HCT116 (cell line): ENCODE data around the gene TMEM82. TPM values are rescaled to one million over a fixed set of nuclear protein-coding genes. Genes with fewer than 3 reads are reported as not detected.

Experiments used
- ATAC-seq: fragments of 200-7000 bp; cut with Tn5 transposase; 2 replicates; pipeline ENCODE4 v1.9.1; 2020; ENCODE audit warnings: mild to moderate bottlenecking, moderate library complexity
- BruUV-seq: library from RNA; stranded (reverse); fragments of 400-500 nt; replicated peaks from 2 replicates; lab custom pipeline; 2021; lab: Mats Ljungman, UMichigan
- CTCF ChIA-PET: fragments of 300-600 bp; sonication (Branson Sonifier 250); formaldehyde crosslinking; loops from one replicate; lab custom pipeline; 2021; ENCODE audit warnings: antibody characterized with exemption; lab: Charles Lee
- POLR2A ChIA-PET: fragments of 300-600, 350-600 bp; sonication (Branson Sonifier 250); formaldehyde crosslinking; loops from one replicate; lab custom pipeline; 2021; ENCODE audit warnings: antibody characterized with exemption; lab: Charles Lee
- RAD21 ChIA-PET, 2 experiments: fragments of 300-600 bp; sonication (Branson Sonifier 250); formaldehyde crosslinking; loops; one replicate each; lab custom pipeline; 2023; ENCODE audit warnings: low total read pairs in 2 of 2; ENCODE audit not compliant: uncharacterized antibody in 2 of 2, unreplicated experiment in 2 of 2, low non-redundant PET in 1 of 2; lab: Charles Lee
- DNase-seq: peaks from one replicate; pipeline ENCODE4 v3.0.0-alpha.2; 2010; ENCODE audit warnings: low read depth, low spot score
- H2AFZ ChIP-seq: fragments of 200-600 bp; shearing (Covaris generic), sonication (generic); 2 replicates; pipeline ENCODE4 v1.6.1; 2017; ENCODE audit warnings: low read depth, mixed run types, mixed read lengths, antibody characterized with exemption, low read length; ENCODE audit not compliant: poor library complexity, severe bottlenecking
- H3K27ac ChIP-seq: 2 replicates; pipeline ENCODE4 v1.5.1; 2012; ENCODE audit warnings: low read depth, low read length
- H3K27me3 ChIP-seq: fragments of 200-600 bp; sonication (generic); 2 replicates; pipeline ENCODE4 v1.6.1; 2016; ENCODE audit warnings: mixed run types, low read length, mixed read lengths; ENCODE audit not compliant: insufficient read depth
- H3K36me3 ChIP-seq, 2 experiments: fragments of 200-500 bp in 1 of 2; fragments of 200-600 bp in 1 of 2; sonication (Bioruptor generic) in 1 of 2; sonication (generic) in 1 of 2; 2 replicates each; pipeline versions ENCODE4 v1.5.1 to v1.6.1; 2014 to 2016; ENCODE audit warnings: low read length in 2 of 2, inconsistent platforms in 1 of 2, mixed read lengths in 1 of 2, mixed run types in 1 of 2; ENCODE audit not compliant: insufficient read depth in 2 of 2, control insufficient read depth in 1 of 2
- H3K4me1 ChIP-seq, 2 experiments: fragments of 200-600 bp in 1 of 2; sonication (generic) in 1 of 2; 2 replicates each; pipeline versions ENCODE4 v1.5.1 to v1.6.1; 2012 to 2017; ENCODE audit warnings: low read length in 2 of 2, inconsistent platforms in 1 of 2, mild to moderate bottlenecking in 1 of 2, mixed read lengths in 1 of 2, mixed run types in 1 of 2, moderate library complexity in 1 of 2; ENCODE audit not compliant: insufficient read depth in 2 of 2, control insufficient read depth in 1 of 2
- H3K4me2 ChIP-seq: fragments of 200-600 bp; sonication (generic); 2 replicates; pipeline ENCODE4 v1.6.1; 2017; ENCODE audit warnings: mixed run types, low read length, mixed read lengths
- H3K4me3 ChIP-seq, 2 experiments: fragments of 200-600 bp in 1 of 2; sonication (generic) in 1 of 2; replicated peaks in 1 of 2; 2 replicates each; pipeline ENCODE4 v1.5.1; 2011 to 2016; ENCODE audit warnings: low read length in 2 of 2, control low read depth in 1 of 2, low read depth in 1 of 2, mild to moderate bottlenecking in 1 of 2, mixed read lengths in 1 of 2, mixed run types in 1 of 2
- H3K79me2 ChIP-seq: fragments of 200-600 bp; sonication (generic); 2 replicates; pipeline ENCODE4 v1.6.1; 2017; ENCODE audit warnings: mild to moderate bottlenecking, mixed run types, low read length, moderate library complexity, mixed read lengths; ENCODE audit not compliant: insufficient read depth
- H3K9ac ChIP-seq: fragments of 200-600 bp; sonication (generic); 2 replicates; pipeline ENCODE4 v1.6.1; 2016; ENCODE audit warnings: low read length, mixed read lengths
- H3K9me2 ChIP-seq: fragments of 200-600 bp; sonication (generic), shearing (Covaris generic); 2 replicates; pipeline ENCODE4 v1.6.1; 2017; ENCODE audit warnings: mixed run types, mild to moderate bottlenecking, moderate library complexity; ENCODE audit not compliant: insufficient read depth
- H3K9me3 ChIP-seq, 2 experiments: fragments of 200-500 bp in 1 of 2; fragments of 200-600 bp in 1 of 2; sonication (Bioruptor generic) in 1 of 2; sonication (generic) in 1 of 2; 2 replicates each; pipeline ENCODE4 v1.6.1; 2014 to 2017; ENCODE audit warnings: low read length in 2 of 2, mixed read lengths in 2 of 2, inconsistent platforms in 1 of 2, low read depth in 1 of 2, mild to moderate bottlenecking in 1 of 2, mixed run types in 1 of 2, moderate library complexity in 1 of 2; ENCODE audit not compliant: control insufficient read depth in 1 of 2, insufficient read depth in 1 of 2
- H4K20me1 ChIP-seq: fragments of 200-600 bp; sonication (generic), shearing (Covaris generic); 2 replicates; pipeline ENCODE4 v1.6.1; 2017; ENCODE audit warnings: mixed run types, mild to moderate bottlenecking, moderate library complexity; ENCODE audit not compliant: insufficient read depth
- CBX3 ChIP-seq: IDR thresholded peaks from 2 replicates; pipeline ENCODE4 v1.6.1; 2012; ENCODE audit warnings: low read depth
- CEBPB ChIP-seq: IDR thresholded peaks from 2 replicates; pipeline ENCODE4 v1.6.1; 2012; ENCODE audit warnings: low read depth
- EGR1 ChIP-seq: IDR thresholded peaks from 2 replicates; pipeline ENCODE4 v1.6.1; 2012; ENCODE audit warnings: low read depth
- EZH2 ChIP-seq: fragments of 200-600 bp; sonication (generic); IDR thresholded peaks from 2 replicates; pipeline ENCODE4 v1.6.1; 2017; ENCODE audit warnings: antibody characterized with exemption, mixed run types
- EZH2phosphoT487 ChIP-seq: fragments of 200-600 bp; IDR thresholded peaks from 2 replicates; pipeline ENCODE4 v1.6.1; 2018; ENCODE audit warnings: antibody characterized with exemption, borderline replicate concordance
- POLR2A ChIP-seq: IDR thresholded peaks from 2 replicates; pipeline ENCODE4 v1.7.0; 2011; ENCODE audit warnings: borderline replicate concordance; ENCODE audit not compliant: insufficient read depth, insufficient read length; ENCODE audit errors: extremely low read depth
- POLR2AphosphoS5 ChIP-seq: IDR thresholded peaks from 2 replicates; pipeline ENCODE4 v1.6.1; 2011; ENCODE audit warnings: mild to moderate bottlenecking, low read depth, low read length, moderate library complexity
- RAD21 ChIP-seq: IDR thresholded peaks from 2 replicates; pipeline ENCODE4 v1.6.1; 2012; ENCODE audit warnings: low read depth, mild to moderate bottlenecking
- SRF ChIP-seq: IDR thresholded peaks from 2 replicates; pipeline ENCODE4 v1.6.1; 2012; ENCODE audit warnings: low read depth
- TCF7L2 ChIP-seq: IDR thresholded peaks from 2 replicates; pipeline ENCODE4 v1.7.0; 2011; ENCODE audit warnings: borderline replicate concordance, inconsistent platforms; ENCODE audit not compliant: insufficient read depth, insufficient read length; ENCODE audit errors: extremely low read depth
- YY1 ChIP-seq: IDR thresholded peaks from 2 replicates; pipeline ENCODE4 v1.6.1; 2011; ENCODE audit warnings: low read length, low read depth, moderate library complexity, mild to moderate bottlenecking; ENCODE audit not compliant: insufficient replicate concordance; ENCODE audit errors: extremely low read depth
- intact Hi-C: fragments of 100-400 bp; cut with micrococcal nuclease; formaldehyde crosslinking; loops from 2 replicates; pipeline ENCODE4 v1.10.0; 2022
- total RNA-seq: library from RNA; stranded (reverse); gene quantifications from one replicate; pipeline ENCODE4 v1.2.1, GENCODE V29; 2021; ENCODE audit not compliant: unreplicated experiment
- TF ChIP-seq, protein P1 (sequence below), 3 experiments: fragments of 200-600 bp in 1 of 3; sonication (generic) in 1 of 3; IDR thresholded peaks in 2 of 3; conservative IDR thresholded peaks in 1 of 3; 2 replicates each; pipeline ENCODE4 v1.5.1; 2012 to 2017; ENCODE audit warnings: low read depth in 2 of 3, low read length in 2 of 3, antibody characterized with exemption in 1 of 3, borderline replicate concordance in 1 of 3, control low read depth in 1 of 3, mild to moderate bottlenecking in 1 of 3, mixed read lengths in 1 of 3, mixed run types in 1 of 3, moderate library complexity in 1 of 3; ENCODE audit not compliant: insufficient read depth in 1 of 3
- TF ChIP-seq, protein P2 (sequence below): IDR thresholded peaks from 2 replicates; pipeline ENCODE4 v1.6.1; 2012
- TF ChIP-seq, protein P3 (sequence below): IDR thresholded peaks from 2 replicates; pipeline ENCODE4 v1.6.1; 2012
- TF ChIP-seq, protein P4 (sequence below): IDR thresholded peaks from 2 replicates; pipeline ENCODE4 v1.6.1; 2011; ENCODE audit warnings: mild to moderate bottlenecking, low read length, moderate library complexity; ENCODE audit not compliant: insufficient replicate concordance; ENCODE audit errors: extremely low read depth

TMEM82 gene
- total RNA-seq, 1 experiment from 2014 or later: not detected

DNA sequence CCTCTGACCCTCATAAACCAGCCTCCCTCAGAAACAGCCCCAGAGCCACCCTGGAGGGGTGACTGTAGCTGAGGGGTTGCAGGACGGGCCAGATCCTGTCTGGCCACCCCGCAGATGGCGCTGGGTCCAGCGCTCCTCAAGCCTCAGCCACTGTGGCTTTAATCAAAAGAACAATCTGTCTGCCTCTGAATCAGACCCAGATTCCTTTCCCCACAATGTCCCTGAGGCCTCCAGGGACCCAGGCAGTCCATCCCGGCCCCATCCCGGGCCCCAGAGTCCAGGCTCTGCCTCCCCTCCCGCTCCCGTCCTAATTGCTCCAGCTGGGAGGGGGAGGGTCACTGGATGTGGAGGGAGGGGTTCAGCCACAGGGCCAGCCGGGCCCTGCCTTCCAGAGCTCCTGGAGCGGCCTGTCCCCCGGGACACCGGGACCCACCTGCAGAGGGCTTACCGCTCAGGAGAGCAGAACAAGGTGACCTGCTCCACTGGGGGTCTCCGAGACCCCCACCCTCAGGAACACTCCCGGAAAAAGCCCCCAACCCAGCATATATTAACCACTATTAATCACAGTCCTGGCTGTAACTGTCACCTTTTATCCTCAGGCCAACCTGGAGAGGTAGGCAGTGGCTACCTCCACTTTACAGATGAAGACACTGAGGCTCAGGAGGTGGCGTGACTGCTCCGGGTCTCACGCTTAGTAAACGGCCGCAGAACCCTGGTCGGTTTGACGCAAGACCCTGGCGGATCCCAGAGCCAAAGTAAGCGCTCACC lies 15.5 kb downstream of the TMEM82 start:
- H3K4me3 ChIP-seq: no peak overlapping the region
- no peak for DNase-seq
- RAD21 ChIA-PET: no interaction called here

DNA sequence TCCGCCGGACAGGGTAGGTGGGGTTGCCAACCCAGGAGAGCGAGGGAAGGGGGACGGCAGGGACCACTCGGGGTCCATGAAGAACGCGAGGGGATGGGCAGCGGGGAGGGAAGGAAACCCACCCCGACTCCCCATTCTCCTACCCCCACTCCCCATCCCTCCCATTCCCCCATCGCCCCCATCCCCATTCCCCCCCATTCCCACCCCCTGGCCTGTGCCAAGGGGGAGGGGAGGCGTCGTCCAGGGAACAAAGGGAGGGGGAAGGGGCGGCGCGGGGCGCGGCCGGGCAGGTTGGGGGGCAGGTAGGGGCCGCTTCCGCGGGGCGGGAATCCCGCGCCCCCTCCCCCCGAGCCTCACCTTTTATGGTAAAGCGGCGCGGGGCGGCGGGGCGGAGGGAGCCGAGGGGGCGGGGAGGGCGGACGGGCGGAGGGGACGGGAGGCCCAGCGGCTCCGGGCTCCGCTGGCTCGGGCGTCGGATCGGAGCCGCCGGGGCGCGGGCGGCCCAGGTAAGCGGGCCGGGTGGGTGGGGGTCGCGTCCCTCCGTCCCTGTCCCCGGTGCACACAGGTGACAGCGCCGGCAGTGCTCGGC lies 16.1 kb downstream of the TMEM82 start, which contains the start of gene FBLIM1:
Gene FBLIM1 (plus strand): TSS at position 453 of the 589 bp plus-strand sequence. CDS start 6,189 bp downstream, outside the sequence.
- Histone ChIP-seq H3K9me2 (no peaks in the 10 kb centered on the region), H3K4me3 (no peak within 1 kb of the TSS), H3K4me1 (peaks cover 5 to 31% of the 10 kb centered on the region in 2 experiments; a peak in 3 of 4 replicates), H3K27me3 (no peaks in the 10 kb centered on the region), H3K4me2 (no peak within 1 kb of the TSS), H3K9me3 (no peaks in the 10 kb centered on the region), H4K20me1 (no peaks in the 10 kb centered on the region), H3K9ac (no peak within 1 kb of the TSS), H2AFZ (no peak within 1 kb of the TSS), H3K27ac (no peak within 1 kb of the TSS), H3K79me2 (no peaks in the 10 kb centered on the region), H3K36me3 (no peaks in the 10 kb centered on the region)
- no peak for ATAC-seq
- BruUV-seq: no TSS peak
- ChIA-PET RAD21 (no interaction called here), POLR2A (no interaction called here), CTCF (no interaction called here)
- intact Hi-C loops: no loop called here
- no peak for DNase-seq
- TF ChIP-seq TCF7L2: no peak
- no peak for TF ChIP-seq POLR2AphosphoS5
- no peak for TF ChIP-seq CBX3
- no peak for TF ChIP-seq CEBPB
- no peak for TF ChIP-seq SRF
- TF ChIP-seq EZH2: no peak
- TF ChIP-seq YY1: no peak
- no peak for TF ChIP-seq EZH2phosphoT487
- TF ChIP-seq, protein P1, sequence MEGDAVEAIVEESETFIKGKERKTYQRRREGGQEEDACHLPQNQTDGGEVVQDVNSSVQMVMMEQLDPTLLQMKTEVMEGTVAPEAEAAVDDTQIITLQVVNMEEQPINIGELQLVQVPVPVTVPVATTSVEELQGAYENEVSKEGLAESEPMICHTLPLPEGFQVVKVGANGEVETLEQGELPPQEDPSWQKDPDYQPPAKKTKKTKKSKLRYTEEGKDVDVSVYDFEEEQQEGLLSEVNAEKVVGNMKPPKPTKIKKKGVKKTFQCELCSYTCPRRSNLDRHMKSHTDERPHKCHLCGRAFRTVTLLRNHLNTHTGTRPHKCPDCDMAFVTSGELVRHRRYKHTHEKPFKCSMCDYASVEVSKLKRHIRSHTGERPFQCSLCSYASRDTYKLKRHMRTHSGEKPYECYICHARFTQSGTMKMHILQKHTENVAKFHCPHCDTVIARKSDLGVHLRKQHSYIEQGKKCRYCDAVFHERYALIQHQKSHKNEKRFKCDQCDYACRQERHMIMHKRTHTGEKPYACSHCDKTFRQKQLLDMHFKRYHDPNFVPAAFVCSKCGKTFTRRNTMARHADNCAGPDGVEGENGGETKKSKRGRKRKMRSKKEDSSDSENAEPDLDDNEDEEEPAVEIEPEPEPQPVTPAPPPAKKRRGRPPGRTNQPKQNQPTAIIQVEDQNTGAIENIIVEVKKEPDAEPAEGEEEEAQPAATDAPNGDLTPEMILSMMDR (IDR thresholded peaks at IDR 0.05 in 2 of 3, conservative IDR thresholded peaks at IDR 0.05 in 1 of 3; ENCODE audit: borderline replicate concordance in 1 of 3, insufficient read depth in 1 of 3, low read depth in 2 of 3, low read length in 2 of 3): no peak
- TF ChIP-seq, protein P2, sequence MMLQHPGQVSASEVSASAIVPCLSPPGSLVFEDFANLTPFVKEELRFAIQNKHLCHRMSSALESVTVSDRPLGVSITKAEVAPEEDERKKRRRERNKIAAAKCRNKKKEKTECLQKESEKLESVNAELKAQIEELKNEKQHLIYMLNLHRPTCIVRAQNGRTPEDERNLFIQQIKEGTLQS: no peak
- no peak for TF ChIP-seq POLR2A
- TF ChIP-seq, protein P3, sequence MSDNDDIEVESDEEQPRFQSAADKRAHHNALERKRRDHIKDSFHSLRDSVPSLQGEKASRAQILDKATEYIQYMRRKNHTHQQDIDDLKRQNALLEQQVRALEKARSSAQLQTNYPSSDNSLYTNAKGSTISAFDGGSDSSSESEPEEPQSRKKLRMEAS: no peak
- TF ChIP-seq RAD21: no peak
- TF ChIP-seq, protein P4, sequence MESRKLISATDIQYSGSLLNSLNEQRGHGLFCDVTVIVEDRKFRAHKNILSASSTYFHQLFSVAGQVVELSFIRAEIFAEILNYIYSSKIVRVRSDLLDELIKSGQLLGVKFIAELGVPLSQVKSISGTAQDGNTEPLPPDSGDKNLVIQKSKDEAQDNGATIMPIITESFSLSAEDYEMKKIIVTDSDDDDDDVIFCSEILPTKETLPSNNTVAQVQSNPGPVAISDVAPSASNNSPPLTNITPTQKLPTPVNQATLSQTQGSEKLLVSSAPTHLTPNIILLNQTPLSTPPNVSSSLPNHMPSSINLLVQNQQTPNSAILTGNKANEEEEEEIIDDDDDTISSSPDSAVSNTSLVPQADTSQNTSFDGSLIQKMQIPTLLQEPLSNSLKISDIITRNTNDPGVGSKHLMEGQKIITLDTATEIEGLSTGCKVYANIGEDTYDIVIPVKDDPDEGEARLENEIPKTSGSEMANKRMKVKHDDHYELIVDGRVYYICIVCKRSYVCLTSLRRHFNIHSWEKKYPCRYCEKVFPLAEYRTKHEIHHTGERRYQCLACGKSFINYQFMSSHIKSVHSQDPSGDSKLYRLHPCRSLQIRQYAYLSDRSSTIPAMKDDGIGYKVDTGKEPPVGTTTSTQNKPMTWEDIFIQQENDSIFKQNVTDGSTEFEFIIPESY: no peak

More for the DNA sequence above, 15.5 kb downstream of the TMEM82 start:
- no peak for TF ChIP-seq EGR1
- ChIA-PET POLR2A (no interaction called here), CTCF (interaction anchor here (1.9 kb wide), 1 partner anchor 16 kb away, joined by 7 read pairs; no protein-coding TSS in a partner anchor)
- H3K9ac ChIP-seq: no peak overlapping the region
- H3K4me2 ChIP-seq: no peak overlapping the region
- H3K4me1 ChIP-seq: peaks cover 5 to 31% of the 10 kb centered on the region in 2 experiments; a peak in 3 of 4 replicates
- BruUV-seq: no TSS peak
- H3K9me2 ChIP-seq: no peaks in the 10 kb centered on the region
- H3K27me3 ChIP-seq: no peaks in the 10 kb centered on the region
- no peak for ATAC-seq
- no peaks in the 10 kb centered on the region for H3K79me2 ChIP-seq
- intact Hi-C loops: no loop called here
- H2AFZ ChIP-seq: no peak overlapping the region
- H3K9me3 ChIP-seq: no peaks in the 10 kb centered on the region
- H4K20me1 ChIP-seq: no peaks in the 10 kb centered on the region
- H3K36me3 ChIP-seq: no peaks in the 10 kb centered on the region
- no peak overlapping the region for H3K27ac ChIP-seq
